SK-N-SH (cell line): ENCODE measurements around the gene AANAT. TPM values are rescaled to one million over a fixed set of nuclear protein-coding genes. Genes with fewer than 3 reads are reported as not detected.

Experiments used
- CTCF ChIA-PET: fragments of 300-600, 350-600 bp; formaldehyde crosslinking; extraction: SDS; loops from one replicate; lab custom pipeline; 2021; lab: Yijun Ruan, JAX
- POLR2A ChIA-PET: fragments of 350-600 bp; sonication (Branson Sonifier 250); formaldehyde crosslinking; extraction: SDS; loops from one replicate; lab custom pipeline; 2020; ENCODE audit warnings: antibody characterized with exemption, inconsistent platforms; lab: Yijun Ruan, JAX
- DNase-seq: peaks from one replicate; pipeline ENCODE4 v3.0.0; 2012
- H2AFZ ChIP-seq: fragments of 200-600 bp; sonication (generic); 2 replicates; pipeline ENCODE4 v1.8.1; 2016; ENCODE audit warnings: antibody characterized with exemption, mild to moderate bottlenecking, low read depth
- H3F3A ChIP-seq: fragments of 200-600 bp; sonication (generic); replicated peaks from 2 replicates; pipeline ENCODE3; 2016; ENCODE audit warnings: antibody characterized with exemption, mild to moderate bottlenecking; ENCODE audit not compliant: insufficient read depth
- H3K27ac ChIP-seq, 2 experiments: fragments of 200-500 bp in 1 of 2; fragments of 200-600 bp in 1 of 2; sonication (Bioruptor generic) in 1 of 2; sonication (generic), shearing (Covaris generic) in 1 of 2; 2 replicates each; pipeline versions ENCODE4 v1.5.1 to v1.6.1; 2014 to 2016; ENCODE audit warnings: low read depth in 2 of 2, inconsistent platforms in 1 of 2, low read length in 1 of 2, mild to moderate bottlenecking in 1 of 2, mixed read lengths in 1 of 2
- H3K27me3 ChIP-seq: fragments of 200-600 bp; sonication (generic), shearing (Covaris generic); 2 replicates; pipeline ENCODE4 v1.6.1; 2016; ENCODE audit warnings: mixed run types; ENCODE audit not compliant: insufficient read depth
- H3K36me3 ChIP-seq, 2 experiments: fragments of 200-500 bp in 1 of 2; fragments of 200-600 bp in 1 of 2; sonication (Bioruptor generic) in 1 of 2; sonication (generic) in 1 of 2; replicated peaks in 1 of 2; 2 replicates each; pipeline versions ENCODE3 to v1.5.1; 2014 to 2016; ENCODE audit warnings: low read length in 1 of 2, mild to moderate bottlenecking in 1 of 2; ENCODE audit not compliant: insufficient read depth in 2 of 2, control insufficient read depth in 1 of 2
- H3K4me1 ChIP-seq, 2 experiments: fragments of 200-500 bp in 1 of 2; fragments of 200-600 bp in 1 of 2; sonication (Bioruptor generic) in 1 of 2; sonication (generic), shearing (Covaris generic) in 1 of 2; 2 replicates each; pipeline versions ENCODE4 v1.5.1 to v1.6.1; 2014 to 2016; ENCODE audit warnings: low read depth in 1 of 2, low read length in 1 of 2, mixed run types in 1 of 2; ENCODE audit not compliant: insufficient read depth in 2 of 2, control insufficient read depth in 1 of 2
- H3K4me2 ChIP-seq: fragments of 200-600 bp; sonication (generic), shearing (Covaris generic); 2 replicates; pipeline ENCODE4 v1.6.1; 2017; ENCODE audit warnings: mixed run types
- H3K4me3 ChIP-seq, 2 experiments: fragments of 200-500 bp in 1 of 2; fragments of 200-600 bp in 1 of 2; sonication (Bioruptor generic) in 1 of 2; sonication (generic), shearing (Covaris generic) in 1 of 2; 2 replicates each; pipeline versions ENCODE4 v1.5.1 to v1.8.1; 2014 to 2016; ENCODE audit warnings: low read depth in 2 of 2, inconsistent platforms in 1 of 2, low read length in 1 of 2, mild to moderate bottlenecking in 1 of 2, mixed read lengths in 1 of 2, moderate library complexity in 1 of 2
- H3K79me2 ChIP-seq: fragments of 200-600 bp; sonication (generic); 2 replicates; pipeline ENCODE4 v1.8.1; 2017; ENCODE audit warnings: mild to moderate bottlenecking; ENCODE audit not compliant: insufficient read depth
- H3K9ac ChIP-seq: fragments of 200-600 bp; sonication (generic); 2 replicates; pipeline ENCODE4 v1.6.1; 2017; ENCODE audit warnings: mixed run types
- H3K9me2 ChIP-seq: fragments of 200-600 bp; sonication (generic); 2 replicates; pipeline ENCODE4 v1.6.1; 2017; ENCODE audit warnings: mixed run types
- H3K9me3 ChIP-seq: fragments of 200-600 bp; sonication (generic); 2 replicates; pipeline ENCODE4 v1.6.1; 2017; ENCODE audit warnings: mixed run types, mild to moderate bottlenecking, moderate library complexity
- H4K20me1 ChIP-seq: fragments of 200-600 bp; sonication (generic); 2 replicates; pipeline ENCODE4 v1.6.1; 2017; ENCODE audit warnings: mild to moderate bottlenecking, mixed run types; ENCODE audit not compliant: insufficient read depth
- CTCF ChIP-seq: fragments of 200-600 bp; sonication (generic); IDR thresholded peaks from 2 replicates; pipeline ENCODE4 v1.6.1; 2017; ENCODE audit warnings: antibody characterized with exemption, mild to moderate bottlenecking, moderate library complexity
- EP300 ChIP-seq, 2 experiments: IDR thresholded peaks; 2 replicates each; pipeline versions ENCODE4 v1.4.0 to v1.6.1; 2012; ENCODE audit warnings: borderline replicate concordance in 1 of 2, low read depth in 1 of 2, low read length in 1 of 2
- EZH2phosphoT487 ChIP-seq: fragments of 200-600 bp; sonication (generic); IDR thresholded peaks from 2 replicates; pipeline ENCODE4 v1.6.1; 2017; ENCODE audit warnings: low read depth, mixed run types, mild to moderate bottlenecking, antibody characterized with exemption, moderate library complexity, borderline replicate concordance
- GABPA ChIP-seq: IDR thresholded peaks from 2 replicates; pipeline ENCODE4 v1.4.0; 2012; ENCODE audit warnings: low read depth, mild to moderate bottlenecking
- GATA2 ChIP-seq: sonication (generic); formaldehyde crosslinking; IDR thresholded peaks from 2 replicates; pipeline ENCODE4 v1.5.0; 2020; ENCODE audit warnings: mild to moderate bottlenecking, missing genetic modification reagents
- IRF3 ChIP-seq: fragments of 150-350 bp; IDR thresholded peaks from 2 replicates; pipeline ENCODE4 v1.6.1; 2016; ENCODE audit warnings: mild to moderate bottlenecking, low read depth, low read length
- JUND ChIP-seq: IDR thresholded peaks from 2 replicates; pipeline ENCODE4 v1.4.0; 2012
- RCOR1 ChIP-seq: fragments of 150-350 bp; IDR thresholded peaks from 2 replicates; pipeline ENCODE4 v1.6.1; 2017; ENCODE audit warnings: antibody characterized with exemption, low read length
- RFX5 ChIP-seq: IDR thresholded peaks from 2 replicates; pipeline ENCODE4 v1.6.1; 2012; ENCODE audit warnings: mild to moderate bottlenecking, improper control_type of control experiment, low read length
- SIN3A ChIP-seq: IDR thresholded peaks from 2 replicates; pipeline ENCODE4 v1.6.1; 2012; ENCODE audit warnings: low read depth, mild to moderate bottlenecking, low read length, moderate library complexity, borderline replicate concordance
- USF1 ChIP-seq: IDR thresholded peaks from 2 replicates; pipeline ENCODE4 v1.4.0; 2012; ENCODE audit warnings: low read depth, borderline replicate concordance
- USF2 ChIP-seq: fragments of 150-350 bp; IDR thresholded peaks from 2 replicates; pipeline ENCODE4 v1.6.1; 2017; ENCODE audit warnings: antibody characterized with exemption, low read length, low read depth, borderline replicate concordance
- YY1 ChIP-seq: IDR thresholded peaks from 2 replicates; pipeline ENCODE4 v1.4.0; 2012; ENCODE audit warnings: low read depth, mild to moderate bottlenecking
- WGBS: methylation state at CpG from one replicate; pipeline ENCODE4 v1.1.6; 2017; ENCODE audit warnings: low lambda C conversion rate; 5-methylcytosine and 5-hydroxymethylcytosine counted together
- polyA plus RNA-seq, 3 experiments: library from polyadenylated mRNA; depleted of rRNA; stranded (reverse); fragments of >200 nt; gene quantifications; 2 replicates each; pipeline ENCODE4 v1.2.3, GENCODE V29; 2012

Gene AANAT
- polyA plus RNA-seq, 1 of the 3 experiments (the other 2 are of a cell fraction), result 0.26 TPM

GRCh38 chr17:76510831-76511244, 43.4 kb downstream of the AANAT start (continued):
- TF ChIP-seq GABPA (no peak), CTCF (no peak), GATA2 (CRISPR knock-in tag) (no peak), USF1 (no peak)

GRCh38 chr17:76511668-76512365, 44.4 kb downstream of the AANAT start:
- H3K4me2 ChIP-seq, result no peak overlapping the region

More at GRCh38 chr17:76511668-76512365, 44.4 kb downstream of the AANAT start:
- no peak for DNase-seq
- H3F3A ChIP-seq, result no peaks in the 10 kb centered on the region
- no peaks in the 10 kb centered on the region for H3K36me3 ChIP-seq
- ChIA-PET CTCF (interaction anchor here (0.9 to 52.1 kb wide), 12 partner anchors 8 to 232 kb away, joined by 3 to 1687 read pairs (median 16); partner anchors contain the start of genes AANAT, CYGB, PRCD and RHBDF2), POLR2A (interaction anchor here (1.7 kb wide), 1 partner anchor 24 kb away, joined by 6 read pairs; no protein-coding TSS in a partner anchor)
- WGBS, result 83% methylated on average over 13 of the region's 13 CpGs
- H4K20me1 ChIP-seq, result no peaks in the 10 kb centered on the region
- peaks cover 23% of the 10 kb centered on the region for H3K27me3 ChIP-seq
- H3K79me2 ChIP-seq, result no peaks in the 10 kb centered on the region
- H3K27ac ChIP-seq, result no peak overlapping the region
- H3K9me2 ChIP-seq, result no peaks in the 10 kb centered on the region
- H3K9me3 ChIP-seq, result no peaks in the 10 kb centered on the region
- no peak overlapping the region for H2AFZ ChIP-seq
- no peak overlapping the region for H3K9ac ChIP-seq
- H3K4me1 ChIP-seq, result peaks cover 0 to 6% of the 10 kb centered on the region in 2 experiments; a peak in 1 of 4 replicates
- TF ChIP-seq RFX5 (no peak), SIN3A (no peak), CTCF (no peak), RCOR1 (no peak), IRF3 (no peak), USF1 (no peak), JUND (no peak), USF2 (no peak), YY1 (no peak), EP300 (IDR thresholded peaks at IDR 0.05; ENCODE audit: borderline replicate concordance in 1 of 2, low read depth in 1 of 2, low read length in 1 of 2) (no peak), EZH2phosphoT487 (no peak), GABPA (no peak)
- TF ChIP-seq, all 33 proteins: peak for 0
- H3K4me3 ChIP-seq, result no peak overlapping the region
